DND-41 (cell line): ENCODE measurements around the gene CFAP45.

ENCODE experiments used
- EZH2 ChIP-seq: IDR thresholded peaks from 3 replicates; pipeline ENCODE4 v1.6.1; 2012; ENCODE audit warnings: borderline replicate concordance, low read depth, mild to moderate bottlenecking, moderate library complexity, low read length, inconsistent platforms; ENCODE audit not compliant: severe bottlenecking
- TF ChIP-seq, protein P1 (sequence below): IDR thresholded peaks from 2 replicates; pipeline ENCODE4 v1.5.1; 2012; ENCODE audit warnings: borderline replicate concordance, low read length, moderate library complexity, mild to moderate bottlenecking; ENCODE audit not compliant: poor library complexity, severe bottlenecking; ENCODE audit errors: extremely low read depth

GRCh38 chr1:159931101-159931794 lies 31.3 kb upstream of the CFAP45 start:
- TF ChIP-seq, protein P1, sequence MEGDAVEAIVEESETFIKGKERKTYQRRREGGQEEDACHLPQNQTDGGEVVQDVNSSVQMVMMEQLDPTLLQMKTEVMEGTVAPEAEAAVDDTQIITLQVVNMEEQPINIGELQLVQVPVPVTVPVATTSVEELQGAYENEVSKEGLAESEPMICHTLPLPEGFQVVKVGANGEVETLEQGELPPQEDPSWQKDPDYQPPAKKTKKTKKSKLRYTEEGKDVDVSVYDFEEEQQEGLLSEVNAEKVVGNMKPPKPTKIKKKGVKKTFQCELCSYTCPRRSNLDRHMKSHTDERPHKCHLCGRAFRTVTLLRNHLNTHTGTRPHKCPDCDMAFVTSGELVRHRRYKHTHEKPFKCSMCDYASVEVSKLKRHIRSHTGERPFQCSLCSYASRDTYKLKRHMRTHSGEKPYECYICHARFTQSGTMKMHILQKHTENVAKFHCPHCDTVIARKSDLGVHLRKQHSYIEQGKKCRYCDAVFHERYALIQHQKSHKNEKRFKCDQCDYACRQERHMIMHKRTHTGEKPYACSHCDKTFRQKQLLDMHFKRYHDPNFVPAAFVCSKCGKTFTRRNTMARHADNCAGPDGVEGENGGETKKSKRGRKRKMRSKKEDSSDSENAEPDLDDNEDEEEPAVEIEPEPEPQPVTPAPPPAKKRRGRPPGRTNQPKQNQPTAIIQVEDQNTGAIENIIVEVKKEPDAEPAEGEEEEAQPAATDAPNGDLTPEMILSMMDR: no peak
- TF ChIP-seq EZH2: no peak
